SU-DHL-6 (cell line): Measurements from ENCODE around the gene DICER1.

Experiments used
- CTCF ChIP-seq: fragments of 200-600 bp; sonication (generic); IDR thresholded peaks from one replicate; pipeline ENCODE4 v1.5.1; 2017; ENCODE audit warnings: antibody characterized with exemption, mild to moderate bottlenecking, low read length, moderate library complexity; ENCODE audit not compliant: insufficient read depth, poor library complexity, severe bottlenecking
- EZH2phosphoT487 ChIP-seq: fragments of 200-600 bp; sonication (generic), shearing (Covaris generic); conservative IDR thresholded peaks from 2 replicates; pipeline ENCODE4 v1.6.1; 2018; ENCODE audit warnings: mild to moderate bottlenecking, antibody characterized with exemption, low read length, moderate library complexity, mixed read lengths

- TF ChIP-seq CTCF: no peak
- TF ChIP-seq EZH2phosphoT487: no peak
These were observed 94.4 kb downstream of the DICER1 start for GRCh38 chr14:95062946-95063345.
